ENCODE data around the gene PLN.

Gene PLN

GRCh38 chr6:118580585-118581419 is 32.7 kb downstream of the PLN start:
- DNase-seq: peak in 6 of 14 donors; percentile 2 to 76 (median 26)

- no peak for DNase-seq
These were observed 33.4 kb downstream of the PLN start for GRCh38 chr6:118581489-118581959.

GRCh38 chr6:118584911-118585310 is 36.8 kb downstream of the PLN start:
- DNase-seq: no peak

GRCh38 chr6:118586746-118587485 is 38.8 kb downstream of the PLN start:
- no peak for DNase-seq

GRCh38 chr6:118588626-118589025 is 40.5 kb downstream of the PLN start:
- DNase-seq: no peak

GRCh38 chr6:118589186-118589585 is 41.1 kb downstream of the PLN start:
- no peak for DNase-seq

- DNase-seq: no peak
These were observed 41.7 kb downstream of the PLN start for GRCh38 chr6:118589649-118590365.

GRCh38 chr6:118591897-118592296 is 43.8 kb downstream of the PLN start:
- no peak for DNase-seq

GRCh38 chr6:118594877-118595276 is 46.8 kb downstream of the PLN start:
- DNase-seq: no peak

- no peak for DNase-seq
These were observed 48.8 kb downstream of the PLN start for GRCh38 chr6:118596774-118597320.

- DNase-seq: no peak
These were observed 49.5 kb downstream of the PLN start for GRCh38 chr6:118597636-118598035.

- no peak for DNase-seq
These were observed 50.2 kb downstream of the PLN start for GRCh38 chr6:118598324-118598723.

- DNase-seq: no peak
These were observed 54.2 kb downstream of the PLN start for GRCh38 chr6:118602300-118602699.

- DNase-seq: no peak
These were observed 55.3 kb downstream of the PLN start for GRCh38 chr6:118603372-118603771.

- DNase-seq: no peak
These were observed 58.2 kb downstream of the PLN start for GRCh38 chr6:118606268-118606667.

GRCh38 chr6:118606858-118607257 is 58.8 kb downstream of the PLN start:
- no peak for DNase-seq

Measured in C1 segment of cervical spinal cord (tissue), 14 donors.